Aorta (tissue), 5 donors: Measurements from ENCODE around the gene ENOX1. TPM values are rescaled to one million over a fixed set of nuclear protein-coding genes. Genes with fewer than 3 reads are reported as not detected.
"Not testable (repeated sequence)": the region's sequence is repeated elsewhere in the genome, so short reads cannot be mapped to it uniquely, and the experiment has no call there.

Source experiments
- ATAC-seq: fragments of 200-7000 bp; cut with Tn5 transposase; one replicate; pipeline ENCODE4 v1.9.1; 2022; ENCODE audit warnings: moderate library complexity; ENCODE audit not compliant: low FRiP score
- DNase-seq, 2 donors: peaks; one replicate each; pipeline ENCODE4 v3.0.0-alpha.2; 2020
- H3K27ac ChIP-seq, 2 donors: one replicate each; pipeline ENCODE4 v1.5.1; 2013; ENCODE audit warnings: low read length in 2 of 2, mild to moderate bottlenecking in 2 of 2, moderate library complexity in 2 of 2, control low read depth in 1 of 2, inconsistent platforms in 1 of 2, low read depth in 1 of 2
- H3K27me3 ChIP-seq, 2 donors: one replicate each; pipeline ENCODE4 v1.6.1; 2013; ENCODE audit warnings: control low read depth in 1 of 2, low read length in 1 of 2, mild to moderate bottlenecking in 1 of 2, moderate library complexity in 1 of 2; ENCODE audit not compliant: insufficient read depth in 2 of 2, control insufficient read depth in 1 of 2
- H3K36me3 ChIP-seq, 2 donors: one replicate each; pipeline ENCODE4 v1.6.1; 2013; ENCODE audit warnings: control low read depth in 1 of 2, low read length in 1 of 2, mild to moderate bottlenecking in 1 of 2; ENCODE audit not compliant: insufficient read depth in 2 of 2, control insufficient read depth in 1 of 2
- H3K4me1 ChIP-seq, 2 donors: one replicate each; pipeline ENCODE4 v1.6.1; 2013; ENCODE audit warnings: low read length in 2 of 2, control low read depth in 1 of 2, mild to moderate bottlenecking in 1 of 2, moderate library complexity in 1 of 2; ENCODE audit not compliant: insufficient read depth in 2 of 2, control insufficient read depth in 1 of 2
- H3K4me3 ChIP-seq, 2 donors: one replicate each; pipeline ENCODE4 v1.5.1; 2013; ENCODE audit warnings: low read length in 2 of 2, control low read depth in 1 of 2, mild to moderate bottlenecking in 1 of 2
- H3K9me3 ChIP-seq: one replicate; pipeline ENCODE4 v1.6.1; 2013; ENCODE audit warnings: mild to moderate bottlenecking, low read length; ENCODE audit not compliant: control insufficient read depth
- WGBS, 2 donors: extraction: QIAGEN DNeasy Blood & Tissue Kit; methylation state at CpG; one replicate each; pipeline ENCODE4 v1.1.7; 2013; 5-methylcytosine and 5-hydroxymethylcytosine counted together
- intact Hi-C, 2 donors: fragments of 100-400 bp; cut with DNase I; formaldehyde crosslinking; loops; one replicate each; pipeline versions ENCODE4 v1.14.2 to v1.15.0; 2022
- polyA plus RNA-seq, 2 donors: library from polyadenylated mRNA; stranded (reverse); fragments of 200-250 nt; gene quantifications; one replicate each; pipeline ENCODE4 v1.2.3, GENCODE V29; 2013
- total RNA-seq, 2 donors: library from RNA; stranded (reverse); fragmentation: NEBNext Ultra II Directional; extraction: Animal tissue kit (Norgen Biotek cat#: 25700); gene quantifications; one replicate each; pipeline ENCODE4 v1.2.1, GENCODE V29; 2021
- donor health status: healthy with polysubstance abuse.
- donor health status: Bipolar disorder and iron deficiency.
- donor health status: DM: no; HTN: no; CAD: no.
- donor health status: DM: no; HTN: no; CAD: no.
- donor health status: DM: yes; HTN: yes; CAD: no.

Gene ENOX1
- total and polyA plus RNA-seq, 4 donors, result 0.15 to 2.2 (median 1.4) TPM; not detected in 1

GRCh38 chr13:43355774-43356173 lies 431.0 kb downstream of the ENOX1 start:
- no peak for DNase-seq
- intact Hi-C loops, result no loop called here
- 95% methylated on average over 17 of the region's 17 CpGs for WGBS, 2 donors
- H3K4me3 ChIP-seq, result no peak overlapping the region
- ATAC-seq, result no peak
- H3K4me1 ChIP-seq, result no peaks in the 10 kb centered on the region
- no peak overlapping the region for H3K27ac ChIP-seq
- H3K9me3 ChIP-seq, result no peaks in the 10 kb centered on the region
- H3K36me3 ChIP-seq, result no peaks in the 10 kb centered on the region
- no peaks in the 10 kb centered on the region for H3K27me3 ChIP-seq

DNA sequence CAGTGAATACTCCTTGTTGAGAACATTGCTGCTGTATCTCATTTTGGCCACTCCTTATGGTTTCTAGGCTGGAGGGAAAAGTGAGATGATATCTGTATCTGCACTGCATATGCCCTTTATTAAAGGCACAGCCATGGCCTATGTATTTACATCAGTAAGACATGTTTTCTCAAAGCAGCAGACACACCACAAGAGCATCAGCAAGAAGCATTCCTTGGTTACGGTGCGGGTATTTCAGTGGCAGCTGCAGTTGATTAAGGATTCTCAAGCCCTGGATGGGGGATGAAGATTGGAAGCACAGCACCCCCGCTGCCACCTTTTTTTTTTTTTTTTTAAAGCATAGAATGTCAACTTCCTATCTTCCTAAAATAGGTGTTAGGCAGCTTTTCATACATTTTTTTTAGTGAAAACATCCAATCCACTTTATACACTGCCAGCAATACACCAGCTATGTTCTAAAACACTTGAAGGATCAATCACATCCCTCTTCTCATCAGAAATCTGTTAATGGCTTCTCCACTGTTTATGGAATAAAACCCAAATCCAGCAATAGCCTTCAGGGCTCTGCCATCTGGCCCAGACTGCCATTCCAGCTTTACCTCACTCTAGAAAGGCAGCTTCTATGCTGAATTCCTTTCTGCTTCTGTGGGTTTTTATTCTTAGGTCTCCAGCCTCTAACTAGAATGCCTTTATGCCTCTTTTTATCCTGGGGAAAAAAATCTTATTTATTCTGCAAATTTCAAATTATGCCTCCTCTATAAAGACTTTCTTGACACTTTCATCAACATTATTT lies 432.4 kb downstream of the ENOX1 start:
- no peak overlapping the region for H3K4me3 ChIP-seq
- no peaks in the 10 kb centered on the region for H3K9me3 ChIP-seq
- no peaks in the 10 kb centered on the region for H3K36me3 ChIP-seq
- no peaks in the 10 kb centered on the region for H3K4me1 ChIP-seq
- 82 to 86% methylated on average over 3 of the region's 3 CpGs for WGBS, 2 donors
- intact Hi-C loops, result no loop called here
- DNase-seq, result no peak
- no peak for ATAC-seq
- H3K27ac ChIP-seq, result no peak overlapping the region
- no peaks in the 10 kb centered on the region for H3K27me3 ChIP-seq

GRCh38 chr13:43353631-43354030 lies 433.1 kb downstream of the ENOX1 start:
- Histone ChIP-seq H3K4me1 (no peaks in the 10 kb centered on the region), H3K36me3 (no peaks in the 10 kb centered on the region), H3K9me3 (no peaks in the 10 kb centered on the region), H3K27ac (no peak overlapping the region), H3K4me3 (no peak overlapping the region), H3K27me3 (no peaks in the 10 kb centered on the region)
- 93 to 95% methylated on average over 4 of the region's 4 CpGs for WGBS, 2 donors
- no peak for ATAC-seq
- no peak for DNase-seq
- intact Hi-C loops, result no loop called here

DNA sequence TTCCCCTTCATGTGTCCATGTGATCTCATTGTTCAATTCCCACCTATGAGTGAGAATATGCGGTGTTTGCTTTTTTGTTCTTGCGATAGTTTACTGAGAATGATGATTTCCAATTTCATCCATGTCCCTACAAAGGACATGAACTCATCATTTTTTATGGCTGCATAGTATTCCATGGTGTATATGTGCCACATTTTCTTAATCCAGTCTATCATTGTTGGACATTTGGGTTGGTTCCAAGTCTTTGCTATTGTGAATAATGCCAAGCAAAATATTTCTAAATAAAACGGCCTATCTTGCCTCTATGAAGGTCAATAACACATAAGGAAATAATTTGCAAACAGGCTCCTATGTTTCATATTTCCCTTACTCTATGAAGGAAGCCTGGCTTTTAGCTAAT lies 435.2 kb downstream of the ENOX1 start:
- intact Hi-C loops, ATAC-seq, H3K4me3 ChIP-seq, H3K27ac ChIP-seq, H3K36me3 ChIP-seq, H3K9me3 ChIP-seq, H3K4me1 ChIP-seq, DNase-seq, H3K27me3 ChIP-seq: not testable (repeated sequence)
- WGBS, 2 donors, result 70 to 71% methylated on average over 3 of the region's 3 CpGs

GRCh38 chr13:43348397-43348796 lies 438.4 kb downstream of the ENOX1 start:
- intact Hi-C loops, result no loop called here
- DNase-seq (no peak), ATAC-seq (no peak)
- Histone ChIP-seq H3K27ac (no peak overlapping the region), H3K9me3 (no peaks in the 10 kb centered on the region), H3K4me1 (peaks cover 0 to 2% of the 10 kb centered on the region in 2 donors), H3K27me3 (no peaks in the 10 kb centered on the region), H3K36me3 (no peaks in the 10 kb centered on the region), H3K4me3 (no peak overlapping the region)
- WGBS, 2 donors, result 90 to 92% methylated on average over 4 of the region's 4 CpGs

DNA sequence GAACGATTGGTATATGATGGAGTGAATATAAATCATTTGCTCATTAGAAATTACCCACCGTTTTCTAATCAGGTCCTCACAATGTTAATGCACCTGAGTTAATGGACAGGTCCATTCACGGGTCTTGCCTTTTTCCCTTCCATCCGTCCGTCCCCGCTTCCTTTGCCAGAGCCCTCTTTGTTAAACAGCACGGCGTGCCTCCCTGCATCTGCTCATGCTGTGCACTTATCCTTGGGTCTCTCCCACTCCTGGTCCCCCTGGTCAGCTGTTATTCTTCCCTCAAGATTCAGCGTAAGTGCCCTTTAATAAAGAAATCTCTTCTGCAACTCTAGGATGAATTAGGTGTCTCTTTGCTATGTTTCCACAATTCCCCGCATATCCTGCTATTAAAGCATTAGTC lies 438.9 kb downstream of the ENOX1 start:
- WGBS, 2 donors, result 89 to 92% methylated on average over 10 of the region's 10 CpGs
- H3K27ac ChIP-seq, result no peak overlapping the region
- DNase-seq (no peak), ATAC-seq (no peak)
- H3K36me3 ChIP-seq, result no peaks in the 10 kb centered on the region
- peaks cover 0 to 2% of the 10 kb centered on the region in 2 donors for H3K4me1 ChIP-seq
- intact Hi-C loops, result no loop called here
- no peak overlapping the region for H3K4me3 ChIP-seq
- H3K9me3 ChIP-seq, result no peaks in the 10 kb centered on the region
- H3K27me3 ChIP-seq, result no peaks in the 10 kb centered on the region

GRCh38 chr13:43346427-43346826 lies 440.3 kb downstream of the ENOX1 start:
- ATAC-seq (no peak), DNase-seq (no peak)
- Histone ChIP-seq H3K27me3 (no peaks in the 10 kb centered on the region), H3K9me3 (no peaks in the 10 kb centered on the region), H3K4me3 (no peak overlapping the region), H3K36me3 (no peaks in the 10 kb centered on the region), H3K4me1 (peaks cover 0 to 2% of the 10 kb centered on the region in 2 donors), H3K27ac (no peak overlapping the region)
- 38 to 51% methylated on average over 4 of the region's 4 CpGs for WGBS, 2 donors
- intact Hi-C loops, result no loop called here

GRCh38 chr13:43343645-43344044 lies 443.1 kb downstream of the ENOX1 start:
- Histone ChIP-seq H3K27ac (no peak overlapping the region), H3K9me3 (no peaks in the 10 kb centered on the region), H3K36me3 (no peaks in the 10 kb centered on the region), H3K4me3 (no peak overlapping the region), H3K4me1 (peaks cover 0 to 2% of the 10 kb centered on the region in 2 donors), H3K27me3 (no peaks in the 10 kb centered on the region)
- intact Hi-C loops, result no loop called here
- ATAC-seq, result no peak
- 95 to 99% methylated on average over 2 of the region's 2 CpGs for WGBS, 2 donors
- DNase-seq, result no peak

GRCh38 chr13:43339805-43340550 lies 446.8 kb downstream of the ENOX1 start:
- no peak for DNase-seq
- 78 to 89% methylated on average over 4 of the region's 4 CpGs for WGBS, 2 donors
- H3K36me3 ChIP-seq, result no peaks in the 10 kb centered on the region
- H3K27ac ChIP-seq, result no peak overlapping the region
- no peaks in the 10 kb centered on the region for H3K4me1 ChIP-seq
- H3K27me3 ChIP-seq, result no peaks in the 10 kb centered on the region
- no peak overlapping the region for H3K4me3 ChIP-seq
- H3K9me3 ChIP-seq, result no peaks in the 10 kb centered on the region
- ATAC-seq, result no peak
- intact Hi-C loops, result no loop called here
